Aorta (tissue), 5 donors: ENCODE measurements around the gene ARFGAP3. TPM values are rescaled to one million over a fixed set of nuclear protein-coding genes. Genes with fewer than 3 reads are reported as not detected.

Experiments
- ATAC-seq: fragments of 200-7000 bp; cut with Tn5 transposase; one replicate; pipeline ENCODE4 v1.9.1; 2022; ENCODE audit warnings: moderate library complexity; ENCODE audit not compliant: low FRiP score
- DNase-seq, 2 donors: peaks; one replicate each; pipeline ENCODE4 v3.0.0-alpha.2; 2020
- H3K27ac ChIP-seq, 2 donors: one replicate each; pipeline ENCODE4 v1.5.1; 2013; ENCODE audit warnings: low read length in 2 of 2, mild to moderate bottlenecking in 2 of 2, moderate library complexity in 2 of 2, control low read depth in 1 of 2, inconsistent platforms in 1 of 2, low read depth in 1 of 2
- H3K27me3 ChIP-seq, 2 donors: one replicate each; pipeline ENCODE4 v1.6.1; 2013; ENCODE audit warnings: control low read depth in 1 of 2, low read length in 1 of 2, mild to moderate bottlenecking in 1 of 2, moderate library complexity in 1 of 2; ENCODE audit not compliant: insufficient read depth in 2 of 2, control insufficient read depth in 1 of 2
- H3K36me3 ChIP-seq, 2 donors: one replicate each; pipeline ENCODE4 v1.6.1; 2013; ENCODE audit warnings: control low read depth in 1 of 2, low read length in 1 of 2, mild to moderate bottlenecking in 1 of 2; ENCODE audit not compliant: insufficient read depth in 2 of 2, control insufficient read depth in 1 of 2
- H3K4me1 ChIP-seq, 2 donors: one replicate each; pipeline ENCODE4 v1.6.1; 2013; ENCODE audit warnings: low read length in 2 of 2, control low read depth in 1 of 2, mild to moderate bottlenecking in 1 of 2, moderate library complexity in 1 of 2; ENCODE audit not compliant: insufficient read depth in 2 of 2, control insufficient read depth in 1 of 2
- H3K4me3 ChIP-seq, 2 donors: one replicate each; pipeline ENCODE4 v1.5.1; 2013; ENCODE audit warnings: low read length in 2 of 2, control low read depth in 1 of 2, mild to moderate bottlenecking in 1 of 2
- H3K9me3 ChIP-seq: one replicate; pipeline ENCODE4 v1.6.1; 2013; ENCODE audit warnings: mild to moderate bottlenecking, low read length; ENCODE audit not compliant: control insufficient read depth
- WGBS, 2 donors: extraction: QIAGEN DNeasy Blood & Tissue Kit; methylation state at CpG; one replicate each; pipeline ENCODE4 v1.1.7; 2013; 5-methylcytosine and 5-hydroxymethylcytosine counted together
- intact Hi-C, 2 donors: fragments of 100-400 bp; cut with DNase I; formaldehyde crosslinking; loops; one replicate each; pipeline versions ENCODE4 v1.14.2 to v1.15.0; 2022
- polyA plus RNA-seq, 2 donors: library from polyadenylated mRNA; stranded (reverse); fragments of 200-250 nt; gene quantifications; one replicate each; pipeline ENCODE4 v1.2.3, GENCODE V29; 2013
- total RNA-seq, 2 donors: library from RNA; stranded (reverse); fragmentation: NEBNext Ultra II Directional; extraction: Animal tissue kit (Norgen Biotek cat#: 25700); gene quantifications; one replicate each; pipeline ENCODE4 v1.2.1, GENCODE V29; 2021
- donor health status: healthy with polysubstance abuse.
- donor health status: Bipolar disorder and iron deficiency.
- donor health status: DM: no; HTN: no; CAD: no.
- donor health status: DM: no; HTN: no; CAD: no.
- donor health status: DM: yes; HTN: yes; CAD: no.

The ARFGAP3 gene
- total and polyA plus RNA-seq, 4 donors: 40.1 to 60.5 (median 44.8) TPM

DNA sequence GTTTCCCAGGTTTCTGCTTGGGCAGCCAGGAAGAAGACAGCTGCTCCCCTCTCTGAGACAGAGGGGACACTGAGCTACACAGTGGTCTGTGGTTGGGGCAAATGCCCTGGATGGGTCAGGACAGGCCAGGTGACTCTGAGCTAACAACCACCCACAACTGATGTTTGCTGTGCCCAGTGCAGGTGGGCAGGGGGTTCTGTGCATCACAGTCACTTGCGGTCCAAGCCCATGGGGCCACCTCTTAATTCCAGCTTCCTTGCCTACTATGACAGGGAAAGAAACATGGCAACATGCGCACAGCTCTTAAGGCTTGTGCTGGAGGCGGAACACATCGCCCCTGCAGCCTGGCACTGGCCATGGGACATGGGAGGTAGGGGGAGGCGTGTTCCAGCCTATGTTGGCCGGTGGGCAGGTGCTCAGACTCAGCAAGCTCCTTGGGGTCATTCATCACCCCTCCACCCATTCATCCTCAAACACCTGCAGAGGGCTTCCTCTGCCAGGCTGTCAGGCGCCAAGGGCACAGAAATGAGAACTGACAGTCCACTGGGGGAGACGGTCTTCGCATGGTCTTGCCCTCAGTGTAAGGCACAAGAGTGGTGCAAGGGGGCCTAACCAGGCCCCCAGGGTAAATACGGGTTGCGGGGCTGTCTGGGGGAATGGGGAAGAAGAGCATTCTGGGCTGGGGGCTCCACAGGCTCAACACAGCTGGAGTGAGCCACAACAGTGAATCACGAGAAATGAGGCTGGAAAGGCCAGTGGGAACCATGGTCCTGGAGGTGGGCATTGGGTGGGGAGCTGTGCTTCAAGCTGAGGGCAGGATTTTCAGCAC is 55.6 kb downstream of the ARFGAP3 start:
- 94 to 95% methylated on average over 12 of the region's 12 CpGs for WGBS, 2 donors
- H3K4me3 ChIP-seq: no peak overlapping the region
- no peak for ATAC-seq
- no peaks in the 10 kb centered on the region for H3K27me3 ChIP-seq
- no peaks in the 10 kb centered on the region for H3K9me3 ChIP-seq
- peaks cover 2 to 10% of the 10 kb centered on the region in 2 donors for H3K36me3 ChIP-seq
- H3K4me1 ChIP-seq: peaks cover 0 to 2% of the 10 kb centered on the region in 2 donors
- intact Hi-C loops: loop anchor here in 1 of 2 donors (10.0 kb wide), 1 partner anchor 137 kb away; no protein-coding TSS in a partner anchor
- no peak overlapping the region for H3K27ac ChIP-seq
- DNase-seq: no peak

GRCh38 chr22:42800451-42801251 is 56.4 kb downstream of the ARFGAP3 start:
- intact Hi-C loops: loop anchor here in 1 of 2 donors (10.0 kb wide), 1 partner anchor 136 kb away; no protein-coding TSS in a partner anchor
- peaks cover 0 to 10% of the 10 kb centered on the region in 2 donors for H3K36me3 ChIP-seq
- H3K9me3 ChIP-seq: no peaks in the 10 kb centered on the region
- ATAC-seq (no peak), DNase-seq (no peak)
- H3K27ac ChIP-seq: no peak overlapping the region
- H3K4me3 ChIP-seq: no peak overlapping the region
- peaks cover 0 to 2% of the 10 kb centered on the region in 2 donors for H3K4me1 ChIP-seq
- 91 to 97% methylated on average over 9 of the region's 9 CpGs for WGBS, 2 donors
- H3K27me3 ChIP-seq: no peaks in the 10 kb centered on the region

DNA sequence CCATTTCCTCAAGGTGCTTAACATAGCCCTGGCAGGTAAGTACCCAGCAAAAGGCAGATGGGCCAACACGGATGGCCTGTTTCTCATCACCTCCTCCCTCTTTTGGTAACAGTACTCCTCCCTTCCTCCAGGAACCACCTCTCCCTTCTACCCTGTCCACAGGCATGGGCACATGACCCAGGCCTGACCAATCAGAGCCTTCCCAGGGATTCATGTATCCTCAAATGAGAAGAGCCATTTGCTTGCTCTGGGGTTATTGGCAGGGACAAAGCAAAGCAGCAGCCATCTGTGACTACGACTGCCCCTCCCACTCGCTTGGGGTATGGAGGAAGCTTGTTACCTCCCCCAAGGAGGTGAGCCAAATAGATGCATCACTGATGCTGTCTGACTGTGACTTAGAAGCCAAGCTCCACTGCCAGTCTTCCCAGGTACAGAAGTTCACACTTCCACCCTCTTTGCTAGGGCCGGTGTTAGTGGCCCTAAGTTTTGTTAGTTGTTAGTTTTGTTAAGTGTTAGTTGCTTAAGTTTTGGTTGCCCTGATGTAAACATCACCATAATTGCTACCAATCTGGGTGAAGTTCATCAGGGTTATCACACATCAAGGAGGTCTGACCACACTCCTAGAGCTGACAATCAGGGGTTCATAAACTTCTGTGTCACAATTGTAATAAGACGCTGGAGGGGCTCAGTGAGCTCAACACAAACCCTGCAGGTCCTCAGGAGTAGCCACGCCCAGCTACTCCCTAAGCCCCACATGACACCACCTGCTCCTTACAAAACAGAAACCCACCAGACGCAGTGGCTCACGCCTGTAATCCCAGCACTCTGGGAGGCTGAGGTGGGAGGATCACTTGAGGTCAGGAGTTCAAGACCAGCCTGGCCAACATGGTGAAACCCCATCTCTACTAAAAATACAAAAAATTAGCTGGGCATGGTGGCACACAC is 57.3 kb downstream of the ARFGAP3 start:
- Histone ChIP-seq H3K27ac (no peak overlapping the region), H3K4me3 (no peak overlapping the region), H3K36me3 (peaks cover 0 to 10% of the 10 kb centered on the region in 2 donors), H3K9me3 (no peaks in the 10 kb centered on the region), H3K27me3 (no peaks in the 10 kb centered on the region), H3K4me1 (no peaks in the 10 kb centered on the region)
- intact Hi-C loops: loop anchor here in 1 of 2 donors (10.0 kb wide), 1 partner anchor 135 kb away; no protein-coding TSS in a partner anchor
- ATAC-seq: no peak
- WGBS, 2 donors: 85 to 91% methylated on average over 8 of the region's 8 CpGs
- no peak for DNase-seq

DNA sequence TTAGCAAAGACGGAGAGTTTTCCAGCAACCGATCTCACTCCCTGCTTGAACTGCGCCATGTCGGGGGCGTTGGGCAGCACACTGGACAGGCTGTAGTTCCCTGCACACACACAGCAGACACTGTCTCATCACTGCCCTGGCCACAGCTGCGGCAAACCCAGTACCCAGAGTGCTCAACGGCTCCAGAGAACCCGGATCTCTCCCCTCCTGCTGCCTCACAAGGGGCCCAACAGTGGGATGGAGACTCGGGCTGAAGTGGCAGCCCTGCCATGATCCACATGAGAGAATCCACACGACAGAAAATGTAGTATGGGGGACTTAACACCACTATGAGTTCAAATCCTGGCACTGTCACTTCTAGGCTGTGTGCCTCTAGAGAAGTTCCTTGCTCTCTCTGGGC is 58.0 kb downstream of the ARFGAP3 start:
- intact Hi-C loops: no loop called here
- no peak overlapping the region for H3K27ac ChIP-seq
- DNase-seq: no peak

GRCh38 chr22:42797011-42797410 is 60.1 kb downstream of the ARFGAP3 start:
- WGBS, 2 donors: 56 to 59% methylated on average over 5 of the region's 5 CpGs
- ATAC-seq (no peak), DNase-seq (no peak)
- Histone ChIP-seq H3K27me3 (no peaks in the 10 kb centered on the region), H3K36me3 (peaks cover 0 to 6% of the 10 kb centered on the region in 2 donors), H3K27ac (no peak overlapping the region), H3K4me3 (no peak overlapping the region), H3K4me1 (no peaks in the 10 kb centered on the region), H3K9me3 (no peaks in the 10 kb centered on the region)
- intact Hi-C loops: no loop called here

More for the DNA sequence above, 58.0 kb downstream of the ARFGAP3 start:
- Histone ChIP-seq H3K4me1 (no peaks in the 10 kb centered on the region), H3K36me3 (peaks cover 0 to 10% of the 10 kb centered on the region in 2 donors), H3K4me3 (no peak overlapping the region), H3K27me3 (no peaks in the 10 kb centered on the region), H3K9me3 (no peaks in the 10 kb centered on the region)
- ATAC-seq: no peak
- WGBS, 2 donors: 82 to 90% methylated on average over 10 of the region's 10 CpGs

DNA sequence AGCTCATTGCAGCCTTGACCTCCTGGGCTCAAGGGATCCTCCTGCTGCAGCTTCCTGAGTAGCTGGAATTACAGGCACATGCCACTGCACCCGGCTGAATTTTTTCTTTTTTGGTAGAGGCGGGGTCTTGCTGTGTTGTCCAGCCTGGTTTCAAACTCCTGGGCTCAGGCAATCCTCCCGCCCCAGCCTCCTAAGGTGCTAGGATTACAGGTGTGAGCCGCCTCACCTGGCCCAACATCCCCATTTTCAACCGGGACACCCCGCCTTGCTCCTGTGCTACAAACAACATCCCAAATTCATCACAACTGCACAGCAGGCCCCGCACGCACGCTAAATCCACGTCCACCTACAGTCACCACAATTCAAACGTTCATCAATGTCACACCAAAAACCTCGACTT is 61.0 kb downstream of the ARFGAP3 start:
- H3K4me3 ChIP-seq: no peak overlapping the region
- ATAC-seq (no peak), DNase-seq (peak in 1 of 2 donors; percentile 55)
- H3K27ac ChIP-seq: no peak overlapping the region
- no peaks in the 10 kb centered on the region for H3K4me1 ChIP-seq
- H3K36me3 ChIP-seq: peaks cover 0 to 6% of the 10 kb centered on the region in 2 donors
- no peaks in the 10 kb centered on the region for H3K27me3 ChIP-seq
- H3K9me3 ChIP-seq: no peaks in the 10 kb centered on the region
- WGBS, 2 donors: 78 to 81% methylated on average over 12 of the region's 12 CpGs
- intact Hi-C loops: no loop called here

DNA sequence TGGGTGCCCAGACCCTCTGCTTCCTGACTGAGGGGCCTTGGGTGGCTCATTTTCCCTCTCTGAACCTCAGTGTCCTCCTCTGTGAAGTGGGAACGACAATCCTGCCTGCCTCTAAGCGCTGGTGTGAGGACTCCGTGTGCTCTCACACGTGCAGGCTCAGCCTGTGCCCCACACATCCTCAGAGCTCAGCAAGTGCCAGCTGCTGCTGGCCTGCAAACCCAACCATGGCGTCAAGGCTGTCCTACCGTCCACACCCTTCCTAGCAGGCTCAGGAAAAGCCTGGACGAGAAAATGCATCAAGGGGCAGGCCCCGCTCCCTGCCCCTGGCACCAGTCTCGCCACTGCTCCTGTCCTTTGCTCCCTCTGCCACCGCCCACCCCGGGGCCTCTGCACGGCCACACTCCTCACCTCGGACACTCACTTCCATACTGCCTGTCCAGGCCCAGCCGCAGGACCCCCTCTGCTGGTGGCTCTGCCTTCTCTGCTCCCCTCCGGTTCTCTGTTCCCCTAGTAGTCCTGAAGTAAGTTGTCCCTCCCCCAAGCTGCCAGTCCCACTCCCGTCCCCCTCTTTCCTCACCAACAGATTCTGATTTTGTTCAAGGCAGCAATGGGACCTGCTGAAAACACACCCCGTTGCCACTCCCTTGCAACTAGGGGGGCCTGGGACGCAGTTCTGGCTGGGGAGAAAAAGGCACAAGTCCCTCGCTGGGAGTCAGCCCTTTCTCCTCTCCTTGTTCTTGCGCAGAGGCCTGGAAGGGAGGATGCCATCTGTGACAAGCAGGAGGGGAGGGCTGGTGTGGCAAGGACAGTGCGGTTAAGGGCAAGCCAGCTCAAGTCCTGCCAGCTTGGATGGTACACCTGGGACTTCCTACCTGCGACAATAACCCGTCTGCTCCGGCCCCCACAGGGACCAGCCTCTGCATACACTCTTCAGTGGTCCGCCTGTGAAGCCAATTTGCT is 62.2 kb downstream of the ARFGAP3 start:
- H3K4me1 ChIP-seq: no peaks in the 10 kb centered on the region
- ATAC-seq (no peak), DNase-seq (peak in 1 of 2 donors; percentile 59)
- H3K27me3 ChIP-seq: no peaks in the 10 kb centered on the region
- H3K4me3 ChIP-seq: no peak overlapping the region
- WGBS, 2 donors: 68 to 78% methylated on average over 25 of the region's 25 CpGs
- H3K36me3 ChIP-seq: peaks cover 0 to 6% of the 10 kb centered on the region in 2 donors
- H3K9me3 ChIP-seq: no peaks in the 10 kb centered on the region
- no peak overlapping the region for H3K27ac ChIP-seq
- intact Hi-C loops: no loop called here
